ENCODE data around the gene SERPINB4.

SERPINB4 gene

GRCh38 chr18:63637703-63638102 lies 6.4 kb downstream of the SERPINB4 start:
- no peak for DNase-seq (ENCODE audit: low read depth in 4 of 4, low spot score in 1 of 4)

- DNase-seq (ENCODE audit: low read depth in 4 of 4, low spot score in 1 of 4), result no peak
These were observed 16.2 kb downstream of the SERPINB4 start for GRCh38 chr18:63627819-63628218.

GRCh38 chr18:63626431-63626830 lies 17.6 kb downstream of the SERPINB4 start:
- no peak for DNase-seq (ENCODE audit: low read depth in 4 of 4, low spot score in 1 of 4)

GRCh38 chr18:63624863-63625262 lies 19.2 kb downstream of the SERPINB4 start:
- DNase-seq (ENCODE audit: low read depth in 4 of 4, low spot score in 1 of 4), result no peak

- DNase-seq (ENCODE audit: low read depth in 4 of 4, low spot score in 1 of 4), result no peak
These were observed 24.4 kb downstream of the SERPINB4 start for GRCh38 chr18:63619661-63620060.

- DNase-seq (ENCODE audit: low read depth in 4 of 4, low spot score in 1 of 4), result no peak
These were observed 26.2 kb downstream of the SERPINB4 start for GRCh38 chr18:63617915-63618234.

GRCh38 chr18:63617049-63617914 lies 26.8 kb downstream of the SERPINB4 start:
- DNase-seq (ENCODE audit: low read depth in 4 of 4, low spot score in 1 of 4), result no peak

GRCh38 chr18:63613420-63613819 lies 30.6 kb downstream of the SERPINB4 start:
- no peak for DNase-seq (ENCODE audit: low read depth in 4 of 4, low spot score in 1 of 4)

GRCh38 chr18:63606526-63606925 lies 37.5 kb downstream of the SERPINB4 start:
- DNase-seq (ENCODE audit: low read depth in 4 of 4, low spot score in 1 of 4), result no peak

- no peak for DNase-seq (ENCODE audit: low read depth in 4 of 4, low spot score in 1 of 4)
These were observed 39.1 kb downstream of the SERPINB4 start for GRCh38 chr18:63604791-63605567.

- DNase-seq (ENCODE audit: low read depth in 4 of 4, low spot score in 1 of 4), result no peak
These were observed 40.3 kb downstream of the SERPINB4 start for GRCh38 chr18:63603772-63604171.

- DNase-seq (ENCODE audit: low read depth in 4 of 4, low spot score in 1 of 4), result no peak
These were observed 40.7 kb downstream of the SERPINB4 start for GRCh38 chr18:63603355-63603754.

GRCh38 chr18:63596964-63597363 lies 47.1 kb downstream of the SERPINB4 start:
- DNase-seq (ENCODE audit: low read depth in 4 of 4, low spot score in 1 of 4), result no peak

GRCh38 chr18:63592471-63592870 lies 51.6 kb downstream of the SERPINB4 start:
- no peak for DNase-seq (ENCODE audit: low read depth in 4 of 4, low spot score in 1 of 4)

GRCh38 chr18:63591725-63592124 lies 52.3 kb downstream of the SERPINB4 start:
- no peak for DNase-seq (ENCODE audit: low read depth in 4 of 4, low spot score in 1 of 4)

GRCh38 chr18:63590966-63591695 lies 52.9 kb downstream of the SERPINB4 start:
- DNase-seq (ENCODE audit: low read depth in 4 of 4, low spot score in 1 of 4), result no peak

- no peak for DNase-seq (ENCODE audit: low read depth in 4 of 4, low spot score in 1 of 4)
These were observed 53.7 kb downstream of the SERPINB4 start for GRCh38 chr18:63590373-63590772.

- no peak for DNase-seq (ENCODE audit: low read depth in 4 of 4, low spot score in 1 of 4)
These were observed 55.1 kb downstream of the SERPINB4 start for GRCh38 chr18:63588909-63589308.

Data from stimulated activated CD4-positive, alpha-beta T cell treated with anti-CD3 and anti-CD28 coated beads, Interleukin-1b, Interleukin-23, amount 100 ng/mL, for 24 hours (primary cell).